GM18517 (cell line): ENCODE results near the gene JADE1.
A peak's percentile ranks its signal among the peaks of the same experiment; 100 is the strongest.

Source experiments
- ATAC-seq: cut with Tn5 transposase; IDR thresholded peaks from one replicate; pipeline ENCODE4 v1.9.1; 2021; ENCODE audit warnings: mild to moderate bottlenecking, moderate library complexity; ENCODE audit not compliant: unreplicated experiment

JADE1 gene

DNA sequence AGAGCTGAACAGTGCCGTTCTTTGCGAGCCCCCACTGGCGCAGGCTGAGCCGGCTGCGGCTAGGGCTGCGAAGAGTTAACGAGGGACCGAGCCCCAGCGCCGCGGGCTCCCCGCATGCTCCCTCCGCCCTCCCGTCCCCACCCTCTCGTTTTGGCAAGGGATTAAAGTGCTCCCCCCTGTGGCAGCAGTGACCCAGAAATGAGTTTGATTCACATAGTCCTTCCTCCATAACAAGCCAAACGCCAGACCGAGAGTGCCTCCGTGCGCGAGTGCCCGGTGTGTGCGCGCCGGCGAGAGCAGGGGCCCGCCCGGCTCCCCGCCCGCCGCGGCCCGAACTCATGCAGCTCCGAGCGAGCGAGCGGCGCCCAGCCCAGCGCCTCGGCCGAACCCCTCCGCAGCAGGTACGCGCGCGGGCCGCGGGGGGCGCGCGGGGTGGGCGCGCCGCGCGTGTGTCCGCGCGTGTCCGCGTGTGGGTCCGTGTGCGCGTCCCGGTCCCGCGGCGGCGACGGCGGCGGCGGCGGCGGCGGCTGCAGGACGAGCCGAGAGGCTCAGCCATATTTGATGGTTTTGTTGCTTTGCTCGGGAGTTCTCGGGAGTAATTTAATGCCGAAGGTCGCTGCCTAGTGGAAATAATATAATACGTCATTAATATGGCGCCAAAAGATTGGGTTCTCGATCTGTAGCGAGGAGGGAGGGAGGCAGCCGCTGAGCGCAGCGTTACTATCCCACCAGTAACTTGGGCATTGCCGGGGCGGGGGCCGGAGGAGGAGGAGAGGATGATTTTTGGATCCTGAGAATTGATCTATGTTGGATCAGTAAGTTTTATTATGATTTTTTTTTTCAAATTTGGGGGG, at the start of gene JADE1:
TSS of gene JADE1 (plus strand) at position 224 of the 854 bp plus-strand sequence. CDS start 22,059 bp downstream, outside the sequence.
- peak; percentile 58 for ATAC-seq

DNA sequence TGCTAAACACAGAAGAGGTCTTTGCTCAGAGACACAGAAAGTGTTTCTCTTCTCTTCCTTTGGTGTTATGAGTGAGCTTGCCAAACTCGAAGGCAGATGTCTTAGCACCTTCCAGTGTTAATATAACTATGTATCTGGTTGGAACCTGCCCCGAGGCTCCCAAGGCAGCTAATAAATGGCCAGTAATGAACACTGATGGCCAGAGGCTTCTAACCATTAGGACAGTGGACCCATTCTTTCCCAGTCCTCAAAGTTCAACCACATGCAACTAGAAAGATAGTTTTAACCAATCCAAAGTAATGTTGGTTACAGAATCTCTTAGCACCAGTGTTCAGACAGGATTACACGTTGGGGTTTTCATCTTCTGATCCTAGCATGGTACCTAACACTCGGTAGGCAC, 42.7 kb upstream of the JADE1 start:
- ATAC-seq = no peak

DNA sequence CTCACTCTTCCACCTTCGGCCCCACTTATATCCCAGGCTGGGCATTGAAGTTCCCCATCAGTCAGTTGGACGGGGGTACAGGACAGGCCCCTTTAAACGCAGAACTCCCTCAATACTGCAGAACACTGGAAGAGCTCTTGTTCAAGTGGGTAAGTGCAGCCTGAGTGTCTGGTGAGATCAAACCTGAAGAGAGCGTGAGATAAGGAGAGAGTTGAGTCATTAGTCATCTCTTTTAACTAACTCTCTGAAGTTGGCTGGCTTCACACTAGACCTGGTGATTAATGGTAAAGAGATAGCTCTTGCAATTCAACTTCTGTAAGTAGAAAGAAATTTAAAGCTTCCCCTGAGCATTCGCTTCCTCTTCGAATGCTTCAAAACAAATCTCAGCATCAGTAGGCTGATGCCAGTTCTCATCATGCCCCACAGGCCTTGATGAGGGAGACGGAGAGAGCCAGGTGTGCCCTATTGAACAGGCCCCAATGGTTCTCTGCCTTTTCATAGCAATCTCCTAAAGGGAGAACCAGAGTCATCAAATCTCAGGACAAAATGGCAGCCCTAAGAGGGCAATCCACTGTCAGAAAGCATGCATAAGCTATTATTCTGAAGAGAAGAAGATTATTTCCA, 41.0 kb upstream of the JADE1 start:
- ATAC-seq = no peak

DNA sequence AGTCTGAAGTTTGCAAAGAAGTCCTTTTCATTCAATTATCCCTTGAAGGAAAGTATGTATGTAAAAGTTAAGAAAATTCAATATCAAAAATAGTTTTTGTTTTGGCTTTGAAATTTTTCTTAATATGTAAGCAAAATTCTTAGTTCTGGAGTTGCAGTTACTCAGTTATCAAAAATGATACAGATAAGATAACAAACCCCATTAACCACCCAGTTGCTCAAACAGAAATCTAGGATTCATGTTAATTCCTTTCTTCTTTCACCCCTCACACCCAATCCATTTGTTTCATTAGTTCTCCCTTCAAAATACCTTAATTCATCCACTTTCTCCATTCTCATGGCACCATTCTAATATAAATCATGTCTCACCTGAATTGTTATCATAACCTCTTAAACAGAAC, 40.5 kb upstream of the JADE1 start:
- ATAC-seq = no peak

DNA sequence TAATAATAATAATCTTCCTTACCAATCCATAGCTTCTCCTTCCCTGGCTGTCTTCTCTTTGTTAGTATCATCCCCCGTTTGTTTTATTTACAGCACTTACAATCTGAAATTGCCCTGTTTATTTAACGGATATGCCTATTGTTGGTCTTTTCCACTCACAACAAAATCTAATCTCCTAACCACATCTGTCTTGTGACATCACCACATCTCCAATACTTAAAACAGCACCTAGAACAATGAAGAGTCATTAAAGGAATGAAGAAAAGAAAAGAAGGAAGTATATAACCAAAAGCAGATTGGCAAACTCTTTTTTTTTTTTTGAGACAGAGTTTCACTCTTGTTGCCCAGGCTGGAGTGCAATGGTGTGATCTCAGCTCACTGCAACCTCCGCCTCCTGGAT, 38.7 kb upstream of the JADE1 start:
- no peak for ATAC-seq

DNA sequence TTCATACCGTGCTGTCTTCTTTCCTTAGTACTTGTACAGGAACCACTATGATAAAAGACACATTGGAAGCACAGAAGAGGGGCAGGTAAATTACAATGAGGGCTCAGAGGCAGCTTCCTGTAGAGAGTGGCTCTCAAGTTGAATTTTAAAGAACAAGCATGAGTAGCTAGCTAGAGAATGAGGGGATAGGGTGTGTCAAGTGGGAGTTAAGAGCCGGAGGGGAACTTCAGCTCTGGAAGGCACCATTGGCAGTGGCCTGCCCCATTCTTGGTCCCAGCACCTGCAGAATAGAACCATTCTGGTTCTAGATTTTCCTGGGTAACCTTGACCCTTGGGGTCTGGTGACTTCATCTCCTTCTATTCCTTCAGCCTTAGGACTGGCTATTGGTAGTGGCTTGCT, 34.0 kb upstream of the JADE1 start:
- ATAC-seq = no peak

DNA sequence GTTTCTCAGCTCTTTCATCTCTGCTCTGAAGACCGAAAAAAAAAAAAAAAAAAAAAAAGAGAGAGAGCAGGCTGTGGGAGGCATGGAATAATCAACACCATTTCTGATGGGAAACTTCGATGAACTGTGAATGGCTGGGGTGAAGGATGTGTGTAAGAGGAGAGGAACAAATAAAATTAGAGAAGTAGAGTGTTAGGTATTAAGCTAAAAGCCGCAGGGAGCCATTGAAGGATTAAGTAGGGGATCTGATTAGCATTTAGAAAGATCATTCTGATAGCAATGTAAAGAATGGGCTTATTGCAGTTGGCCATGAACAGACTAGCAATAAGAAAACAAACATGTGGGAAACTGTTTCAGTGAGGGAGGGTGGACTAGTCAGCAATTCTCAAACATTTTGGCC, 33.6 kb upstream of the JADE1 start:
- no peak for ATAC-seq

DNA sequence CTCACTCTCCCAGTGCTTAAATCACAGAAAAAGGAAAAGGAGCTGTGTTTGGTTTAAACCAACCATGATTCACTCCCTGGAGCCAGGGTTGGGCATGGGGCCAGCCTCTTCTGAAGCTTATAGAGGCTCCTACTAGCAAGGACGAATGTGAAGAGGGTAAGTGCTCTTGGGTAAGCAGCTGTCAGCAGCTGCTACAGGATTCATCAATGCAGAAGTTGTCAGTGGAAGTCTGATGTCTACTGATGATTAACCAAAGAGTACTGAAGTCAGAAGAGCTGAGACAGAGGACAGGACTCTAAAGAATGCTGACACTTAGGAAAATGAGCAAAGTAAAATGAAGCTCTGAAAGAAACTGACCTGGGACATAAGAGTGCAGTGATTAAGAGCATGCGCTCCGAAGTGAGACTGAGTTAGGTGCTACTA, 32.7 kb upstream of the JADE1 start:
- ATAC-seq = no peak

DNA sequence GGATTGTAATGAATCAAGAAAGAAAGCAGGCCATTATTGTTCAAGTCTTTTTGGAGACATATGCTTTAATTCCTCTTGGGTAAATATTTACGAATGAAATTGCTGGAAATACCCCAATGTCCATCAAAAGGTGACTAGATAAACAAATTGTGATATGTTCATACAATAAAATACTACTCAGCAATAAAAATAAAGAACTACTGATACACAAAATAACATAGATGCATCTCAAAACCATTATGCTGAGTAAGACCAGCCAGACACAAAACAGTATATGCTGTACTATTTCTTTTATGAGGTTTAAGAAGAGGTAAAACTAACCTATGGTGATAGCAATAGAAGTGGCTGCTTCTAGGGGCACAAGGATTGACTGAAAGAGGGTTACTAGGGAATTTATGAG, 28.8 kb upstream of the JADE1 start:
- ATAC-seq = no peak

DNA sequence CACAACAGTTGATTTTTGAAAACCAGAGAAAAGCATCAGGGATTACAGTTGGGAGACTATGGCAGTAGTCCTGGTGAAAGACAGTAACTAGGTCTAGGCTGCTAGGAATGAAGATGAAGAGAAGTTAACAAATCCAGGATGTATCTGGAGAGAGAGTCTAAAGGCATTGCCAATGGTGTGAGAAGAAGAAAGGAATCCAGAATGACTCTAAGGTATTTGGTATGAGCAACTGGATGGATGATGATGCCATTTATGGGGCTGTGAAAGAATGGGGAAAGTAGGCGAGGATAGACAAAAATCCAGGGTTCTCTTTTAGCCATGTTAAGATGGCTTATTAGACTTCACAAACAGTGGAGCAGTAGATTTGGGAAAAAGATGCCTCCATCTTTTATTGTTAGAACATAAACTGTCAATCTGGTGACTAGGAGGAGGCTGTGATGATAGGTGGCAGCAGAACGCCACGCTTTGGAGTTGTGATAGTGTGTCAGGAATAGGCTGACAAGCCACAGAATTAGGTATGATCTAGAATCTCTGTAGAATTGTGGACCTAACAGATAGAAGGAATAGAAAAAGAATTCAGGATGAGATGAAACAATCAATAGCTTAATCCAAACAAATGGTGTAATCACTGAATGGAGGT, 27.3 kb upstream of the JADE1 start:
- no peak for ATAC-seq

DNA sequence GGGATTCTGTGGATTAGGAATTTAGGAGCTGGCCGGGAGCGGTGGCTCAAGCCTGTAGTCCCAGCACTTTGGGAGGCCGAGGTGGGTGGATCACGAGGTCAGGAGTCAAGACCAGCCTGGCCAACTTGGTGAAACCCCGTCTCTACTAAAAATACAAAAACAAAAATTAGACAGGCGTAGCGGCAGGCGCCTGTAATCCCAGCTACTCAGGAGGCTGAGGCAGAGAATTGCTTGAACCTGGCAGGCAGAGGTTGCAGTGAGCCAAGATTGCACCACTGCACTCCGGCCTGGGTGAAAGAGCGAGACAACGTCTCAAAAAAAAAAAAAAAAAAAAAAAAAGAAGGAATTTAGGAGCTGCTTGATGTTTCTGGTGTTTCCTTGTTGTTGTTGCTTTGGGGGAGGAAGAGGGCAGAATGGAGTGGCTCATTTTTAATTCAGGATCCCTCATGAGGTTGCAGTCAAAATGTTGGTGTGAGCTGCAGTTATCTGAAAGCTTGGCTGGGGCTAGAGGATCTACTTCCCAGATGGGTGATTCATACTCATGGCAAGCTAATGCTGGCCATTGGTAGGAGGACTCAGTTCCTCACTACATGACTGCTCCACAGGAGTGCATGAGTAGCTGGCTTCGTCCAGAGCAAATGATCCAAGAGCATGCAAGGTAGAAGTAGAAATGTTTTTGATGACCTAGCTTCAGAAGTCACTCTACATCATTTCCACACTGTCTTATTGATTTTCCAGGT, 26.5 kb upstream of the JADE1 start:
- ATAC-seq = no peak

DNA sequence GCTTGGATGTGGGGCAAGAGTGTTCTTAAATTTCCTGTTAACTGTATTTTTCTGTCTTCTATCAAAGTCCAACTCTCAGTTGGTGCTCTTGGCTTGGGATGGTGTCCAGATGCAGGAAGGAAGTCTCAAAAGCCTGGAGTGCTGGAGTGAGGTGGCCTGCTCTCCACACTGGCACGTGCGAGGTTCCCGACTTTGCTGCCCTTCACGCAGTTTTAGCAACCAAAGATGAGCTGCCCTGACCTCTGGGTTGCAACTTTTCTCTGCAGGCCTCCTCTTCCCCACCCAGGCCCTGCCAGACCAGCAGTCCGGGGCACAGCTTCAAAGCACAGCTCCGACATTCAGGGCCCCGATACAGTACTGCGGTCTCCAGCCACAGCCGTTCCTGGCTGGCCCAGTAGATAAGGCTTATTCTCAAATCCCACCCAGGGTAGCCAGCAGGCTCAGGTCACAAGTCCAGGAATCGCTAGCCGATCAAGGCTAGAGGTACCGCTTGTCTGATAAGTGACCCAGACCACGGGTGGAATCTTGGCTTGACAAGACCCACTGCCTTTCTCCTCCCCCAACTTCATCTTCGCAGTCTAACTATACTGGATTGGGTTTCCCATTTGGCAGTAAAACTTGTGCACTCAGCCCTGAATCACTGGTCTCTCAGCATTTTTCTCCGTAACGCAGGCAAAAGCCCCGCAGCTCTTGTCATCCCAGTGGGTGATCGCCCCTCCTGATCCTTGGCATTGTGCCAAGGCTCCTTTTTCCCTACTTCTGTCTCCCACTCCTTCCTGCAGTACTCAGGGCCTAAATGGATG, 21.8 kb upstream of the JADE1 start:
- ATAC-seq = no peak

DNA sequence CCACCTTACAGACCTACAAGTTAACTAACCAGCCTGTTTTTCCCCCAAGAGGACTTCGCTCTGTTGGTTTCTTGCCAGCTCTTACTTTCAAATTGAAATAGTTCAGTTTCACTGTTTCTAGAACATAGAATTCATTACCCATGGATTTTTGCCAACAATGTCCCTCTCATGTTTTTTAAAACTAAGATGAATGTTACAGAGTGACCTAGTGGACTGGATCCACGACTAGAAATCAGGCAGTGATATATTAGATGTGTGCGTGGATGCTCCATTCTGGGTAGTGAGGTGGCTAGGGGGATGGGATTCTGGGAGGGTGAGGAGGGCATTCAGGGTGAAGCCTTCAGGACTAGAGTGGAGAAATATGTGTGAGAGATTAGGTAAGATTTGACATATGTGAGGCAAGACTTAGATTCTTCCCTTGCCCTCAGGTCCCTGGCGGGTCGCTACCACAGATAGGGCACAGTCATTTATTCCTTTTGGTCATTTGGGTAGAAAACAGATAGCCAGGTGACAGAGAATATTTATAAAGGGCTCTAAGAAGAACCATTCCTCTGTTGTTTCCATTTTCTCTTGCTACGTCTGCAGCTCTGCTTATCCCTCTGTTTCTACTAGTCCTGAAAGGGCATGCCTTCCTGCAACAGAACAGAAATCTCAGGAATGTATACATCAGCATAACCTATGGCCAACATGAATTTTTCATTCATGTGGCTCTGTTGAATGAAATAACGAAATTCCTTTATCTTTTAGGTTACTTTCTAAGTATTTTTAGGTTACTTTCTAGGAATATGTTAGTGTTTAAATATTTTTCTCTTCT, 15.4 kb upstream of the JADE1 start:
- no peak for ATAC-seq

DNA sequence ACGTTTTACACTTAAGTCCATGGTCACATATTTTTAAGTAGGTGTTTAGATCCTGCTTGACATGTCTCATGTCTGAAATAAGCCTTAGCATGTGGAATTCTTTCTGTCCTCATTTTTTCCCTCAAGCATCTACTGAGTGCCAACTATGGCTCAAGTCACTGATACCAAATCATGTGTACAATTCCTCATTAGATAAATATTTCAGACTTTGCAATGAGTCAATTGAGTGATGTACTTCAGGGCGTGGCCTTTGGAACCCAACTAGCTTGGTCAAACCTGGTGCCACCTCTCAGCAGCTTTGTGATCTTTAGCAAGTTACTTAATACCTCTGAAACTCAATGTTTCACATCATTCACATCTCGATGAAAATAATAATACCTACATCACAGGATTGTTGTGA, 12.6 kb upstream of the JADE1 start:
- no peak for ATAC-seq

DNA sequence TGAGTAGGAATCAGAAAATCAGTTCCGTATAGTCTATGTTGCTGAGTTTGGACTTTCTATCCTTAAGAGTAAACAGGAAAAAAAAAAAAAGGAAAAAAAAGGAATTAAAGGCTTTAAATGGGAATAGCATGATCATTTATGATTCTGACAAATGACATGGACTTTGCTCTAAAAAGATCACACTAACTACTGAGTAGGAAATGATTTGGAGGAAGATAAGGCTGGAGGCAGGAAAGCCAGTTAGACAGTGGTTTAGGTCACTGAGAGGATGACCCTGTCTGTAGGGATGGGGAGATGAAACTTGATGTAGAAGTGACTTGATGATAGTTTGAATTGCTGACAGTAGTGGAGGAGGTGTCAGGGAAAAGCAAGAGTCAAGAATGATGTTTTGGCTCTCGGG, 9.2 kb upstream of the JADE1 start:
- ATAC-seq = no peak

DNA sequence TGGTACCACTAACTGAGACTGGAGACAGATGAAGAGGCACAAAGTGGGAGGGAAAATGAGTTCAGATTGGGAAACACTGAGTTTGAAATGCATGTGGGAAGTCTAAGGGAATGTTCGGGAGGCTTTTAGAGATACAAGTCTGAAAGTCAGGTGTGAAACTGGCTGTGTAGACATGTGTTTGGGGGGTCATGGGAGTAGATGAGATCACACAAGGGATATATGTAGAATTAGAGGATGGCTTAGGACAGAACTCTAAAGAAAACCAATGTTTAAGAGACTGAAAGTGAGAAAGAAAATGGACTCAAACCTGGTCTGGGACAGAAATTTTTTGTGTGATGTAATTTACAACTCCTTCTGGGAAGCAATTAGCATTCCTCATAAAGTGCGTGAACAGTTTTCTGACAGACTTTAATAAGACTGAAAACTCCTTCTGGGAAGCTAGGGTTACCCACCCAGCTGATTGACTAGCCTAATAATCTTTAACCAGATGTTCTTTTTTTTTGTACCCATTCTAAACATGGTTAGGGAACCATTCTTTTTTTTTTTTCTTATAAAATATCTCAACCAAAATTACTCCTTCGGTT, 8.7 kb upstream of the JADE1 start:
- no peak for ATAC-seq

DNA sequence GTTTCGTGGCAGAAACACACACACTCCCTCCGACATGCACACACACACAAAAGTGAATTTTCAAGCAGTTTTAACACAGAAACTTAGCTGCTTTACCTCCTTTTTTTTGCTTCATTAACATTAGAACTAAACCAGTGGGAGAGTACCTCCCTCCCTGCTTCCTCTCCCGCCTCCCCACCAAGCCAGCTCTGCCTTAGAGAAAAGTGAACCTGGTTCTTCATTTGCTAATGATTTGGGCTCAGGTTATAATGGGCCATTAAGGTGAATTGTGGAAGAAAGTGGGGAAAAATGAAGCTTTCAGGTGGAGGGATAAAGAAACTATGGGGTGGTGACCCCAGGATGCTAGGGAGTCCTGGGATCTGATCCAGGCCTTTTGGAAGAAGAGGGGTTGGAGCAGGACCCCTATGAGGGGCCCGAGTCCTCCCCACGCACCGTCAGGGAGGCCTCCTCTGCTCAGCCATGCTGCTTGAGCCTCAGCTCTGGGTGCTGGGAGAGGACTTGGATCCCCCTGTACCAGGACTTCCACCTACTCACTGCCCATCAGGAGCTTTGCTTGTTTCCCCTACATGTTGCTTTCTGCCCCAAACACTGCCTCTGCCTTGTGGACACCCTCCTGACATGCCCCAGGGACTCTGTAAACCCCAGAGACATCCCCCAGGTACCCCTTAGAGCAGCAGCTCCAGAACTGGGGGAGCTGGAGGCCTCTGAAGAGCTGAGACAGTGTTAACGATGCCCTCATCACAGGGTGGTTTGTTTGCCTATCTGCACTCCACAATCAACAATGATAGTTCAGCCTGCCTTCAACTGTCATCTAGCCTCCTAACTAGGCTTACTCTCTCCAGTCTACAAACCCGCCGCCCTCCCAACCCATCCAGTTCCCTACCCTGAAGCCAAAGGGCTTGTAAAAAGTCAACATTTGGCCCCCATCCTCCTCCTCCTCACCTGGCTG, 6.5 kb upstream of the JADE1 start:
- no peak for ATAC-seq

DNA sequence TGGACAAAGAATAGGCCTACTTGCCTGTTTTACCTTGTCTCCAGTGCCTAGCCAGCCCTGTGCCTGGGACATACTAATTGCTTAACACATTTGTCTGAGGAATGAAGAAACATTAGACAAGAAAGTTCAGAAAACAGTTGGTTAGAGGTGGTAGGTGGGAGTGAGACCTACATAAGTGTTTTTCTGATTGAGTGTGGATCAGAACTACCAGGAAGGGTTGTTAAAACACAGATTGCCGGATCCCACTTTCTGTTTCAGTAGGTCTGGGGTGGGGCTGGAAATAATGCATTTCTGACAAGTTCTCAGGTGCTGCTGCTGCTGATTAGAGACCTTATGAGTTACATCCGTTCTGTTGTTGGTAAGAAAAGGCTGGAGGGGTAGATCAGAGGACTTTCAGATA, 5.7 kb upstream of the JADE1 start:
- no peak for ATAC-seq
